ENCODE data around the gene CLNK. TPM values are rescaled to one million over a fixed set of nuclear protein-coding genes. Genes with fewer than 3 reads are reported as not detected.

CLNK gene
- total and polyA plus RNA-seq, 2 donors (not counting 1 experiment from before 2014, with no cell fraction given): 0.57 to 0.75 TPM

DNA sequence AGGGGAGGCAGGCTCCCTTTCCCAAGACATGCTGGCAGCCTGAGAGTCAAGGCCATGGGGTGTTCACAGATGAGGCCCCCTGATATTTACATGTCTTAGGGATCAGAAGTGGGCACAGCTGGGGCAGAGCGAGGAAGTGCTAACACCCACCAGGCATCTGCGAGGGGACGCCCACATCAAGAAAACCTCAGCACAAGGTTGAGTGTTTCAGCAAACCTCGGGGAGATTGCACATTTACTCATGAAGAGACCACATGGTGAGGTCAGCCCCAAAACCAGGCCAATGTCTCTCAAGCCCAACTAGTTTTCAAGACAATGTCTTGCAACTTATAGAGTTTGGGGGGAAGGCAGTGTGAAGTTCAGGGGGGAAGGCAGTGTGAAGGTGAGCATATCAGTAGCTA is 55.2 kb downstream of the CLNK start:
- ATAC-seq (ENCODE audit: low read depth) (no peak), DNase-seq (no peak)
- H3K27me3 ChIP-seq (replicated peaks in 1 of 4; ENCODE audit: control extremely low read depth in 1 of 4, control insufficient read depth in 3 of 4, insufficient read depth in 4 of 4, low read length in 3 of 4): no peaks in the 10 kb centered on the region
- no peaks in the 10 kb centered on the region for H3K9me3 Mint-ChIP-seq (ENCODE audit: insufficient read depth)
- 17% methylated on average over 4 of the region's 4 CpGs for WGBS (ENCODE audit: insufficient coverage)
- no peak overlapping the region for H3K4me3 ChIP-seq (ENCODE audit: control extremely low read depth in 1 of 5, extremely low read depth in 1 of 5, insufficient read depth in 1 of 5, low read depth in 2 of 5, low read length in 4 of 5)
- H3K36me3 ChIP-seq (replicated peaks in 1 of 2; ENCODE audit: control extremely low read depth in 1 of 2, control insufficient read depth in 1 of 2, extremely low read depth in 1 of 2, insufficient read depth in 2 of 2, low read length in 1 of 2): no peaks in the 10 kb centered on the region
- peaks cover 8% of the 10 kb centered on the region for H3K4me1 Mint-ChIP-seq
- ChIA-PET POLR2A (no interaction called here), CTCF (no interaction called here)
- TF ChIP-seq EZH2 (IDR thresholded peaks at IDR 0.05; ENCODE audit: borderline replicate concordance, insufficient read depth, low read depth, low read length, poor library complexity, severe bottlenecking): no peak
- TF ChIP-seq, protein P1, sequence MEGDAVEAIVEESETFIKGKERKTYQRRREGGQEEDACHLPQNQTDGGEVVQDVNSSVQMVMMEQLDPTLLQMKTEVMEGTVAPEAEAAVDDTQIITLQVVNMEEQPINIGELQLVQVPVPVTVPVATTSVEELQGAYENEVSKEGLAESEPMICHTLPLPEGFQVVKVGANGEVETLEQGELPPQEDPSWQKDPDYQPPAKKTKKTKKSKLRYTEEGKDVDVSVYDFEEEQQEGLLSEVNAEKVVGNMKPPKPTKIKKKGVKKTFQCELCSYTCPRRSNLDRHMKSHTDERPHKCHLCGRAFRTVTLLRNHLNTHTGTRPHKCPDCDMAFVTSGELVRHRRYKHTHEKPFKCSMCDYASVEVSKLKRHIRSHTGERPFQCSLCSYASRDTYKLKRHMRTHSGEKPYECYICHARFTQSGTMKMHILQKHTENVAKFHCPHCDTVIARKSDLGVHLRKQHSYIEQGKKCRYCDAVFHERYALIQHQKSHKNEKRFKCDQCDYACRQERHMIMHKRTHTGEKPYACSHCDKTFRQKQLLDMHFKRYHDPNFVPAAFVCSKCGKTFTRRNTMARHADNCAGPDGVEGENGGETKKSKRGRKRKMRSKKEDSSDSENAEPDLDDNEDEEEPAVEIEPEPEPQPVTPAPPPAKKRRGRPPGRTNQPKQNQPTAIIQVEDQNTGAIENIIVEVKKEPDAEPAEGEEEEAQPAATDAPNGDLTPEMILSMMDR (IDR thresholded peaks at IDR 0.05): no peak
- no peaks in the 10 kb centered on the region for H3K79me2 ChIP-seq (ENCODE audit: control insufficient read depth, insufficient read depth, low read length)
- no peaks in the 10 kb centered on the region for H3K9me3 ChIP-seq (ENCODE audit: control extremely low read depth in 1 of 3, control insufficient read depth in 2 of 3, insufficient read depth in 1 of 3, low read length in 2 of 3)
- H3K9ac ChIP-seq (ENCODE audit: low read length): no peak overlapping the region
- no peaks in the 10 kb centered on the region for H4K20me1 ChIP-seq (ENCODE audit: control insufficient read depth, insufficient read depth, low read length, poor library complexity, severe bottlenecking)
- H3K27ac ChIP-seq (ENCODE audit: low read length in 2 of 2): no peak overlapping the region
- no peak overlapping the region for H3K27ac Mint-ChIP-seq
- intact Hi-C loops (cut with micrococcal nuclease): no loop called here
- H2AFZ ChIP-seq (ENCODE audit: insufficient read depth, low read depth, low read length, poor library complexity, severe bottlenecking): no peak overlapping the region
- no peak overlapping the region for H3K4me2 ChIP-seq (replicated peaks; ENCODE audit: low read depth, low read length, poor library complexity, severe bottlenecking)
- peaks cover 4% of the 10 kb centered on the region in 2 donors for H3K4me1 ChIP-seq (ENCODE audit: control insufficient read depth in 2 of 2, insufficient read depth in 2 of 2, low read length in 2 of 2)
- no peak overlapping the region for H3K4me3 Mint-ChIP-seq
- H3K27me3 Mint-ChIP-seq: peaks cover 4% of the 10 kb centered on the region

DNA sequence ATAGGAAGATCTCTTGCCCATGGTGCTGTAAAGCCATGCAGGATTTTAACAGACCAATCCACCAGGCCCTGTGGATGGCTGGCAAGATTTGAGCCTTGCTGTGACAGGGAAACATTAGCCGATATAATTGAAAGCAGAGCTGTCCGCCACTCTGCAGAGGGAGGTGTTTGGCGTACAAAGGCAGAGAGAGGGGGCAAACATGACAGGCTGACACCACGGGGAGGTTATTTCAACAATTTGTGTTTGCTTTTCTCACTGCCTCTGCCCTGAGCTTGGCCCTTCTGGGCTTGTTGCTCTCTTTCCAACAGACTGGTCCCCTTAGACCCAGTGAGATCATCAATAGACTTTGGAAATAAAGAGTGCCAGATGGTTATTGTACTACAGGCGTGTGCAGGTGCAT is 59.4 kb downstream of the CLNK start:
- Histone ChIP-seq H3K36me3 (replicated peaks in 1 of 2; ENCODE audit: control extremely low read depth in 1 of 2, control insufficient read depth in 1 of 2, extremely low read depth in 1 of 2, insufficient read depth in 2 of 2, low read length in 1 of 2) (no peaks in the 10 kb centered on the region), H3K4me2 (replicated peaks; ENCODE audit: low read depth, low read length, poor library complexity, severe bottlenecking) (no peak overlapping the region), H3K79me2 (ENCODE audit: control insufficient read depth, insufficient read depth, low read length) (no peaks in the 10 kb centered on the region), H3K9ac (ENCODE audit: low read length) (no peak overlapping the region), H2AFZ (ENCODE audit: insufficient read depth, low read depth, low read length, poor library complexity, severe bottlenecking) (peak overlapping the region; percentile 63), H3K27ac (ENCODE audit: low read length in 2 of 2) (no peak overlapping the region), H3K4me1 (ENCODE audit: control insufficient read depth in 2 of 2, insufficient read depth in 2 of 2, low read length in 2 of 2) (peaks cover 4 to 10% of the 10 kb centered on the region in 2 donors), H3K4me3 (ENCODE audit: control extremely low read depth in 1 of 5, extremely low read depth in 1 of 5, insufficient read depth in 1 of 5, low read depth in 2 of 5, low read length in 4 of 5) (no peak overlapping the region), H4K20me1 (ENCODE audit: control insufficient read depth, insufficient read depth, low read length, poor library complexity, severe bottlenecking) (no peaks in the 10 kb centered on the region), H3K9me3 (ENCODE audit: control extremely low read depth in 1 of 3, control insufficient read depth in 2 of 3, insufficient read depth in 1 of 3, low read length in 2 of 3) (no peaks in the 10 kb centered on the region), H3K27me3 (replicated peaks in 1 of 4; ENCODE audit: control extremely low read depth in 1 of 4, control insufficient read depth in 3 of 4, insufficient read depth in 4 of 4, low read length in 3 of 4) (no peaks in the 10 kb centered on the region)
- intact Hi-C loops (cut with micrococcal nuclease): no loop called here
- Mint-ChIP-seq H3K9me3 (ENCODE audit: insufficient read depth) (no peaks in the 10 kb centered on the region), H3K27me3 (no peaks in the 10 kb centered on the region), H3K4me3 (no peak overlapping the region), H3K4me1 (peaks cover 16% of the 10 kb centered on the region), H3K27ac (no peak overlapping the region)
- POLR2A ChIA-PET: no interaction called here
- no peak for ATAC-seq (ENCODE audit: low read depth)
- WGBS (ENCODE audit: insufficient coverage): 78% methylated on average over 5 of the region's 5 CpGs
- no peak for DNase-seq
- CTCF ChIA-PET: interaction anchor here (1.6 kb wide), 1 partner anchor 799 kb away, joined by 4 read pairs; no protein-coding TSS in a partner anchor
- no peak for TF ChIP-seq EZH2 (IDR thresholded peaks at IDR 0.05; ENCODE audit: borderline replicate concordance, insufficient read depth, low read depth, low read length, poor library complexity, severe bottlenecking)
- TF ChIP-seq, protein P1 (IDR thresholded peaks at IDR 0.05): no peak

Data from B cell (primary cell).